ENCODE data around the gene MAML3.

Gene MAML3

GRCh38 chr4:140156529-140157171 lies 2.7 kb upstream of the MAML3 start:
- DNase-seq (ENCODE audit: low read depth): no peak

GRCh38 chr4:140154572-140154891 lies 548 bp upstream of the MAML3 start:
- DNase-seq (ENCODE audit: low read depth): no peak

GRCh38 chr4:140153419-140153717 lies 616 bp downstream of the MAML3 start:
- no peak for DNase-seq (ENCODE audit: low read depth)

- no peak for DNase-seq (ENCODE audit: low read depth)
These were observed 1.1 kb downstream of the MAML3 start for GRCh38 chr4:140152751-140153418.

DNA sequence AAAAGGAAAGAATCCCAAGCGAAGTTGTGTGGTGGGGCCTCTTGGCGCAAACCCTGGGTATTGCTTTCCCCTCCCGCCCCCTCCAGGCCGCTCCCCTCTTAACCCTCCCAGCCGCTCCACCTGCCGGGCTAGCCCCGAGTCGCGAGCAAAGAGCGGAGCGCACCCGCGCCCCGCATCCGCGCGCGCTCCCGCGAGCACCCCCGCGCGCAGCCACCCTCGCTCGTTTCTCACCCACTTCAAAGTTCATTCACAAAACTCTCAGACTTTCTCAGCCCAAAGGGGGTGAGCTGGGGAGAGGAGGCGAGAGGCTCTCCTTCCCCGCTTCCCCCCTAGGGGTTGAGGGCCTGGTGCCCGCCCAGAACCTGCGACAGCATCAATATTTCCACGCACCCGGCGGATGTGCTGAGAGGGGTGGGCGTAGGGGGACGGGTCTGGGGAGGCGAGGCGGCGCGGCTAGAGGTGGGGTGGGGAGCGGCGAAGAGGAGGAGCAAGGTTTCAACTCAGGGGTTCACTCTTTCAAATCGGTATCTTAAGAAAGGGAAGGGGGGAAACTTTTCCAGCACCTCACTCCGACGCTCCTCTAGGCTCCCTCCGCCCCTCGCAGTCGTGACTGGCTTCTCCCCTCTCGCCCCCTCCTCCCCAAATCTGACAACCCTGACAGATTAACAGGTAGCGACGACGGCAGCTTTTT lies 1.8 kb downstream of the MAML3 start:
- peak; percentile 69 for DNase-seq (ENCODE audit: low read depth)

- peak; percentile 33 for DNase-seq (ENCODE audit: low read depth)
These were observed 2.3 kb downstream of the MAML3 start for GRCh38 chr4:140151699-140152012.

DNA sequence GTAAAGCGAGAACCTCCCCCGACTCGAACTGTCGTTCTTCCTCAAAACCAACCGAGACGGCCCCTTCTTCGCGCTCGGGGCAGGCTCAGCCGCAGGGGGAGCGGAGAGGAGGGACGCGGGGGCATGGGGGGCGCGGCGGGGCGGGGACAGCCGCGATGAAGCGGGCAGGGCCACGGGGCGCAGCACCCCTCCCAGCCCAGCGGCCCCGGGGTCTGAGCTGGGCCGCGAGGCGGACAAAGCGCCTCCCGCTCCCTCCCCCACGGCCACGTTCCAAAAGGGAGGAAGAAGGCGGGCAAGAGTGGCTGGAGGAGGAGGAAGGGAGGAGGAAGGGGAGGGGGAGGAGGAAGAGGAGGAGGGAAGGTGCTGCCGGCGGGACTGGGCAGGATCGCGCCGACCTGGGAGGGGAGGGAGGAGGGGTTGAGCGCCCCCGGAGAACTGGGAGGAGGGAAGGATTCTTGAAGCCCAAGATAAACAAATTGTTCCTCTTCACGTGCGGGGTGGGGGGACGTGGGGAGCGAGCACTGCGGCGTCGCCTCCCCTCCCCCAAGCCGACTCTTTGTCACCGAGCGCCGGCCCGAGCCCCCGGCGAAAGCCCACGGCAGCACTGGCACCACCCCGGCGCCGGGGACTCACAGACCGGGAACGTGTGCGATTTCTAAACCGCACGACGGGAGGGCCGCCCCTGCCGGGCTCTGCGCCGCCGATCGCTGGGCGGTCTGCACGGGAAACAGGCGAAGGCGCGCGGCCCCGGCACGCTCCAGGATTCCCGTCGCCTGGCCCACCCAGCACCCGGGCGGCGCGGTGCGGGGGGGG lies 2.9 kb downstream of the MAML3 start:
- no peak for DNase-seq (ENCODE audit: low read depth)

GRCh38 chr4:140150636-140150885 lies 3.4 kb downstream of the MAML3 start:
- peak; percentile 47 for DNase-seq (ENCODE audit: low read depth)

DNA sequence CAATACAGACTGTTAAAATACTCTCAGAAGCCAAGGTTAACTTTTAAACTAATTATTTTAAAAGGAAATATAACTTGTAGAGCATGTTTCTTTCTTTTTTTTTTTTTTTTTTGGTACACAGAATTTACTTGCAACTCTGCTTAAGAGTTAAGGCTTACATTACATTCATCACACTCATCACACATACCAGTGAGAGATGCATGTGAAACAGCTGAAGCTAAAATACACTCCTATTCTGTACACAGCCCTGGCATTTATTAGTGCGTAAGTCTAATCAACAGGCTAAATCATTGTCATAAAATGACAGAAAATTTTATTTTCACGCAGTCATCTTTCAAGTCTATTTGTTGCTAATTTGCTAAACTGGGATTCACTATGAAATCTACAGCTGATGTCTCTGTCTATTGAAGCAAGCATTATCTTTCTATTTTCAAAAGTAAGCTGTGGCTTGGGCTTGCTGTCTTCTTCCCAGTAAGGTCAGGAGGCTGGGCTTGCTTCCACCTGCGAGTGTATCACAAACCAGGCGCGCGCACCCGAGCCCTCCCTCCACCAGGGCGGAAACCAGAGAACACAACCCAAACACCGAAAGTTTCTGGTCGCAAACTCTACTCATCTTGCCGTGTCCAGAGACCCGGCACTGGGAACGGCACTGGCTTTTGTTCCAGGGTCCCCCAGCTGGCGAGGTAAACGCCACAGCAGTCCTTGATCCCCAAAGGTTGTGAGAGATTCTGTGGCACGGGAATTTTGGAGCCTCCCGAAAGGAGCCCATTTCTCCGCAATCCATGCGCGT lies 3.9 kb downstream of the MAML3 start:
- DNase-seq (ENCODE audit: low read depth): peak; percentile 51

GRCh38 chr4:140144050-140144449 lies 9.9 kb downstream of the MAML3 start:
- DNase-seq (ENCODE audit: low read depth): no peak

- DNase-seq (ENCODE audit: low read depth): no peak
These were observed 12.7 kb downstream of the MAML3 start for GRCh38 chr4:140141210-140141835.

DNA sequence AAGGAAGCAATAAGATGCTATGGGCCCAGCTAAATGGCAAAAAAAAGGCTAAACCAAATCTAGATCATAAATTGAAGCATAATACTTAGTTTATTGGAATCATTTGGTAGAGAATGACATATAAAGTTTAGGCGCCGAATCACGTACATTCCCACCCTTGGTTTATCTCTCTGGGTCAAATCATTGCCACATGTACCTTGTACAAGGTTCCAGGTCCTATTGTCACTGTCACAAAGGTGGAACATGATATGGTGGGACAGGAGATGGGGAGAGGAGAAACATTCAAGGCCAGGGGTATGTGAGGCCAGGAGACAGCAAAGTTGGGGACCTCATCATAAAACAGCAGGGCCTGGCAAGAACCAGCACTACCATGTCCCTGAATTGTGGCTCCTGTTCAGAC lies 13.4 kb downstream of the MAML3 start:
- DNase-seq (ENCODE audit: low read depth): no peak

GRCh38 chr4:140138428-140138827 lies 15.6 kb downstream of the MAML3 start:
- no peak for DNase-seq (ENCODE audit: low read depth)

- no peak for DNase-seq (ENCODE audit: low read depth)
These were observed 16.3 kb downstream of the MAML3 start for GRCh38 chr4:140137671-140138070.

GRCh38 chr4:140136509-140136908 lies 17.5 kb downstream of the MAML3 start:
- no peak for DNase-seq (ENCODE audit: low read depth)

GRCh38 chr4:140135529-140136088 lies 18.4 kb downstream of the MAML3 start:
- no peak for DNase-seq (ENCODE audit: low read depth)

GRCh38 chr4:140134746-140135425 lies 19.1 kb downstream of the MAML3 start:
- no peak for DNase-seq (ENCODE audit: low read depth)

DNA sequence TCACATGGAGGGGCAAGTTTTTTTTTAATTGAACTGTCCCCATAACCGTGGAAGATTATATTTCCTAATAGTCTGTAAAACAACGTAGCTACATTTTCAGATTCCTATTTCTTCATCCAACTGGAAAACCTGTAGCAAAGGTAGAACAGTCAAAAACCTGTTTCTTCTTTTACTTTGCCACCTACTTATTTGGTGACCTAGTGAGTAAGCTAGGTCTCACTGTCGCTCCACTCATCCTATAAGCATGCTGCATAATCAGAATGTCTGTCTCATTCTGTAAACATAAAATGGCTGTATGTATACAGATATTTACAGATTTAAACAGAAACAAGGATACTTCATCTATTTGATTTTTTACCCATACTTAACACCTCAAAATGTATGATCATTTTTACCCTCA lies 20.4 kb downstream of the MAML3 start:
- no peak for DNase-seq (ENCODE audit: low read depth)

GRCh38 chr4:140131675-140132229 lies 22.2 kb downstream of the MAML3 start:
- DNase-seq (ENCODE audit: low read depth): no peak

- DNase-seq (ENCODE audit: low read depth): no peak
These were observed 23.3 kb downstream of the MAML3 start for GRCh38 chr4:140130677-140131076.

- DNase-seq (ENCODE audit: low read depth): no peak
These were observed 26.6 kb downstream of the MAML3 start for GRCh38 chr4:140127422-140127821.

Data from activated T-helper 1 cell treated with Interleukin-2 at 50 U/mL for 16 hours (primary cell).